ENCODE measurements around the gene DZIP1.

Gene DZIP1

DNA sequence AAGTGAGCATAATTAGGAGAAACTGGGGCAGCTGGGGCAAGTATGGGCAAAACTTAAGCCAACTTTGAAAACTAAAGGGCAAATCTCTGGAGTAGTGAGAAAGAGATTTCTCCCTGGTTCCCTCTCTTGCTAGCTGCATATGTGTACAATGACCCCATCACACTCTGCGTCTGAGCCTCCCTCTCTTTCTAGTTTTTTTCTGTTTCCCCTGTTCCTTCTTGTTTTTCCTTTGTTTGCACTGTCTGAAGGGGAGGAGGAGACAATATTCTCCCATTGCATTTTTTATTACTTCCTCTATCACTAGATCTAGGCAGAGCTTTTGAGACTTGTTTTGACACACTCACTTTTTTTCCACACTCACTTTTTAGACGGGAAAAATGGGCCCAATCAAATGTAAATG lies 103.2 kb downstream of the DZIP1 start:
- DNase-seq = no peak

GRCh38 chr13:95540888-95541287 lies 103.6 kb downstream of the DZIP1 start:
- DNase-seq = no peak

DNA sequence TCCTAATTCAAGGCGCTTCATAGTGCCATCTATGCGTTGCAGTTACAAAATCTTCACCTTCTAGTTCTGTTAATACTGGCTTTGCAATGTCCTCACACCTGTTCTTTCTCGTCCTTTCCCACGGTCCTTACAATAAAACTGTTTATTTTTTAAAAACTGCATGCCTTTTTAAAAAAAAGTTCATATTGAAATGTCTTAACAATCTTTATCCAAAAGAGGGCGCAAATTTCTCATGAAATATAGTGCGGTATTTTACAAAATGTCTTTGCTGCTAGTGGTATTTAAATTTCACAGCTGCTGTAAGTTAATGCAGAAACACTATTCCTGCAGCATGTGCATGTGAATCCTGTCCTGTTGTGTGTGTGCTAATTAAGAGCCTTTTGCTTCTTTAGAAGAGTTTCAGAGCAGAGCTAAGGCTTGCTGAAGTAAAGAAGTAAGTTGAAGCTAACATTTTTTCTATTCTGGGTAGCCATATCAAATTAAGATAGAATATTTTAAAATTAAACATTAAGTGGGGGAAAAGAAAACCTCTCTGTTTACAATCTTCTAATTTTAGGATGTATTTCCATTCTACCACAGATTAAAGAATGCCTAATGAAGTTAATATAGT lies 107.8 kb downstream of the DZIP1 start:
- DNase-seq = no peak

DNA sequence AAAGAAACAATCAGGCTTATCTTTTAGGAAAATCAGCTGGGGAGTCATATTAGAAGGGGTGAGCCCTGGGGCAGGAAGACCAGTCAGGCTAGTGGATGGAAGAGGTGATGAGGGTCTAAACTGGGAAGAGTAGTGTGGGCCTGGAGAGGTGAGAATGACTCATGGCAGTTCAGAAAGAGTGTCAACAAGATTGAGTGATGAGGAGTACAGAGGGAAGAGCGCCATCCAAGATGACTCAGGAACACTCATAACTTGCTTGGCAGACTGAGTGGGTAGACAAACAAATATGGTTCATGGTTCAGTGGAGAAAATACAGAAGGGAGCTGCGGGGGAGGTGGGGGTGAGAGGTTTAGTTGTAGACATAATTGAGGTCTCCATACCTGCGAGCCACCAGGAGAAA lies 109.3 kb downstream of the DZIP1 start:
- DNase-seq = no peak

GRCh38 chr13:95533545-95534160 lies 110.9 kb downstream of the DZIP1 start:
- DNase-seq = no peak

GRCh38 chr13:95530178-95530577 lies 114.3 kb downstream of the DZIP1 start:
- no peak for DNase-seq

All from stimulated activated CD4-positive, alpha-beta T cell treated with anti-CD3 and anti-CD28 coated beads, Interleukin-12 subunit alpha, Interleukin-12 subunit beta, amount 100 ng/mL, for 4 hours (primary cell).